NCI-H226 (cell line): ENCODE measurements around the gene FZD8.

Experiments used
- DNase-seq: peaks from one replicate; pipeline ENCODE4 v3.0.0-alpha.2; 2015

The FZD8 gene

GRCh38 chr10:35640951-35641675, 983 bp downstream of the FZD8 start:
- peak; percentile 56 for DNase-seq

- DNase-seq: peak; percentile 23
These were observed 1.6 kb downstream of the FZD8 start for GRCh38 chr10:35640474-35640873.

DNA sequence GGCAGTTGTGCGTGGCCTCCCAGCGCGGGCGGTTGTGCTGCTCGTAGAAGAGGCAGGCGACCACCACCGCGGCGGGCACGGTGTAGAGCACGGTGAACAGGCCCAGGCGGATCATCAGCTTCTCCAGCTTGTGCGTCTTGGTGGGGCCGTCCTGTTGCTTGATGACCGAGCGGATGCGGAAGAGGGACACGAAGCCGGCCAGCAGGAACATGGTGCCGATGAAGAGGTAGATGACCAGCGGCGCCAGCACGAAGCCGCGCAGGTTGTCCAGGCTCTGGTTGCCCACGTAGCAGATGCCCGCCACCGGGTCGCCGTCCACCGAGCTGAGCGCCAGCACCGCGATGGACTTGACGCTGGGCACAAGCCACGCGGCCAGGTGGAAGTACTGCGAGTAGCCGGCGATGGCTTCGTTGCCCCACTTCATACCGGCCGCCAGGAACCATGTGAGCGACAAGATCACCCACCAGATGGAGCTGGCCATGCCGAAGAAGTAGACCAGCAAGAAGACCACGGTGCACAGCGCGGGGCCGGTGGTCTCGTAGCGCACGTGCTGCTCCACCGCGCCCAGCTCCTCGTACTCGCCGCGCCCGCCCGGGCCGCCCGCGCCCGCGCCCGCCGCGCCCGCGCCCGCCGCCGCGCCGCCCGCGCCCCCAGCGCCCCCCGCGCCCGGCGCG, 2.2 kb downstream of the FZD8 start:
- DNase-seq: no peak

DNA sequence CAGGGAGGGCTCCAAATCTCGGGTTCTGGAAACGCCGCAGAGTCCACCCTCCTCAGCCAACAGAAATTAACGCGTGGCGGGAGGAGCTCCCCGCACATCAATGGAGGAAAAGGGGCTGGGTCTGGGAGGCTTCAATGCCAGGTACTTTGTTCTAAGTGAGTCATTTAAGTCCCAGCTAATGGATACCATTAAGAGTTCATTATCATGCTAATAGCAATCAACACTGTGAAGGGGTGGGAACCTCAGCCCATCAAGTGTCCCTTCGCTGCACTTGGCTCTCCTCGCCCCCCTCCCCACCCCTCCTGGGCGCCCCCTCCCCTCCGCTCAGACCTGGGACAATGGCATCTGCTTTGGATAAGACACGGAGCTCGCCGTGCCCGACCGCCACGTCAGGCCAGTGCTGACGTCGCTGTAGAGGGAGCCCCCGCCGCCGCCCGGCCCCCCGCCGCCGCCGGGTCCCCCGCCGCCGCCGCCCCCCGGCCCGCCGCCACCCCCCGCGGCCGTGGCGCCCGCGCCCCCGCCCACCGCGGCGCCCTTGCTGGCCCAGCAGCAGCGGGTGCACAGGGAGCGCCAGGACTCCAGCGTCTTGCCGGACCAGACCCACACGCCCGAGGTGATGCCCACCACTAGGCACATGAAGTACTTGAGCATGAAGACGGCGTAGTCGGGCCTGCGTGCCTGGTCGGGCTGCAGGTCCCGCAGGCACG, 2.9 kb downstream of the FZD8 start:
- no peak for DNase-seq

DNA sequence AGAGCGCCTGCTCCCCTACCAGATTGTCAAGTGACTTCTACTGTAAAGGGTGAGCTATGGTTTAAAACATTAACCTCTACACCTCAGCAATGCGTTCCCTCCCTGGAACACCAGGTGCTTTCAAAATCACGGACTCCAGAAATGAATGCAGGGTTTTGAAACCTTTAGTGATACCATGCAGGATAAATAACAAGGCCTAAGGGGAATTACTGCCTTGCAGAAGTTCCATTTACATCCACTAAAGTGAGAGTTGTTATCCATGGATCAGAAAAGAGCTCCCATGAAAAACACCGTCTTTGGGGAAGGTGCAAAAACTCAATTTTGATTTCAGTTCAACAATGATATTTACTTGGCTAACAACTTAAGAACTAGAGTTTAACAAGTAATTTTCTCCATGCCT, 4.0 kb downstream of the FZD8 start:
- DNase-seq: no peak

- DNase-seq: no peak
These were observed 4.6 kb downstream of the FZD8 start for GRCh38 chr10:35637462-35637861.

- DNase-seq: no peak
These were observed 5.1 kb downstream of the FZD8 start for GRCh38 chr10:35636956-35637355.

GRCh38 chr10:35635576-35635975, 6.5 kb downstream of the FZD8 start:
- DNase-seq: peak; percentile 13

DNA sequence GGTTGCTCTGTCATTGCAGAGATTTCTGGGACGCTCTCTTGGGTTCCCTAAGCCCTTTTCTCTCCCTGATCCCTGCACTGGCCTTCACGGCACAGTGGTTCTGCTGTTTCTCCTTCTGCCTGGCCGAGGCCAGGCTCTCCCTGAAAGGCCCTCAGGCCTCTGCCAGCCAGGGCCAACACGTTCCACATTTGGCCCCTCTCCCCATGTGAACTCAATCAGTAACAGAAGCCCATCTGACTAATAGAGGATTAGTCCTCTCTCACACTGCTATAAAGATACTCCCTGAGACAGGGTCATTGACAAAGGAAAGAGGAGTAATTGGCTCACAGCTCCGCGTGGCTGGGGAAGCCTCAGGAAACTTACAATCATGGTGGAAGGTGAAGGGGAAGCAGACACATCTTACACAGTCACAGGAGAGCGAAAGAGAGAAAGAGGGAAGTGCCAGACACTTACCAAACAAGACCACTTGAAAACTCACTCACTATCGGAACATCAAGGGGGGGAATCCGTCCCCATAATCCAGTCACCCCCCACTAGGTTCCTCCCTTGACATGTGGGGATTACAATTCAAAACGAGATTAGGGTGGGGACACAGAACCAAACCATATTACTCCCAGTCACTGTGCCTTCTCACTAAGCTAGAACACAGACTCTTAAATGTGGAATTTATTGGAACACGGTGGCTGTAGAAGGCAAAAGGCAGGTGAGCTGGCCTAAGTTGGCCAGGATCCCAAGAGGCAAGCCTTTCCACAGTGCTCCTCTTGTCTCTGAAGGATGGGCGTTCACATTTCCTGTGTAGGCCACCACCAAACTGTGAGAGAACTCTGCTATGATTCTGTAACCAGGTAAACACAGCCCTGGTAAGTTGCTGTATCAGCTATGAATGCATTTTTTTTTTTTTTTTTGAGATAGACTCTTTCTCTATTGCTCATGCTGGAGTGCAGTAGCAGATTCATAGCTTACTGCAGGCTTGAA, 8.8 kb downstream of the FZD8 start:
- no peak for DNase-seq

DNA sequence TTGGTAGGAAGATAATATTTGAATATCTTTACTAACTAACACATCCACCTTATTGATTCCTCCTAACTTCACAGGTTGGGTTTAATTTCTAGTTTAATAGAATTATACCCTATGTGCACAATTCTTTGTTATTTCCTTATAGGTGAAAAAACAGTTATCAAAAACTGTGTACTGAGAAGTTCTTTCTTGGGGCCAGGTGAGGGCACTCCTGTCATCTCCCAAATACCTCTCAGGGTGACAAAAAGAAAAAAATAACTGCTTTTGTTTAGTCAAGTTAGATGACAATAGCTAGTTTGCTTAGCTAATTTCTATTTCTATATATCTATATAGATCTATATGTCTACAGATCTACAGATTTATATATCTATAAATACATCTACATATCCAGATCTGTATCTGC, 10.1 kb downstream of the FZD8 start:
- no peak for DNase-seq

GRCh38 chr10:35631404-35631803, 10.7 kb downstream of the FZD8 start:
- DNase-seq: no peak

DNA sequence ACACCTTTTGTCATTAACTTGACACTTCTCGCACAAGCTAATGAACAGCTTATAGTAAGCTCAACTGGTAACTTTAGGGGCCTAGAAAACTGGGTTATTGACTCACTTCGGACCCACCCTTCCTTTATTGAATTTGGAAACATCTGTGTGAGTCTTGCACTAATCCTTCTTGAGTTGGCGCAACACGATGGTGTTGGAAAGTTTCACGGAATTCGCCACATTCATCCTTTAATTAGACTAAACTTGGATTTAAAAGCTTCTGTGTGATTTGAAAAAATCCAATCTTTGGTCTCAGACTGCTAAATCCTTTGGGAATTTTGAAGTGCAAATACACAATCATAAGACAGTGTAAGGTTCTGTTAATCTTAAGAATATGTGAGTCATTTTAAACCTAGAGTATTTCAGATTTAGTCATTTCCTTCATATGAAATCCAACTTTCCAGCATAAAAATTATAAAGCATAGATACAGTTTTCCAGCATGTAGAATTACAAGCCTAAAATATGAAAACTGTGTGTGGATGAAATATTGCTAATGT, 15.1 kb downstream of the FZD8 start:
- DNase-seq: no peak

- DNase-seq: no peak
These were observed 27.8 kb downstream of the FZD8 start for GRCh38 chr10:35614312-35614711.

GRCh38 chr10:35613597-35614226, 28.4 kb downstream of the FZD8 start:
- DNase-seq: no peak

GRCh38 chr10:35613107-35613440, 29.0 kb downstream of the FZD8 start:
- DNase-seq: no peak

GRCh38 chr10:35612385-35613106, 29.6 kb downstream of the FZD8 start:
- no peak for DNase-seq

DNA sequence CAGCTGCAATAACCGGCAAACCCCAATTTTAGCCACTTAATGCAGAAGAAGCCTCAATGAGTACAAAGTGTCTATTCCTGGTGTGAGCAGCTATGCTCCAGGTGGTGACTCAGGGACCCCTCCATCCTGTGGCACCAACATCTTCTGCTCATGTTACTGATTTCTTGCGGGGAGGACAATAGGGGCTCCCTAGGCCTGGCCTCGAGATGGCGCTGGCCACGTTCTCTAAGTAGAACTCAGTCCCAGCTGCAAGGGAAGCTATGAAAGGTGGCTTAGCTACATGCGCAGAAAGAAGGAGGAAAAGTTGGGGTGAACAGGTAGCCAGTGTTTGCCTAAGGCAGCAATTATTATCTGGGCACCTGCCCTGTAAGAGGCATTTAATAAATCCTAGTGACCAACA, 30.3 kb downstream of the FZD8 start:
- no peak for DNase-seq

GRCh38 chr10:35608328-35608672, 33.8 kb downstream of the FZD8 start:
- no peak for DNase-seq

DNA sequence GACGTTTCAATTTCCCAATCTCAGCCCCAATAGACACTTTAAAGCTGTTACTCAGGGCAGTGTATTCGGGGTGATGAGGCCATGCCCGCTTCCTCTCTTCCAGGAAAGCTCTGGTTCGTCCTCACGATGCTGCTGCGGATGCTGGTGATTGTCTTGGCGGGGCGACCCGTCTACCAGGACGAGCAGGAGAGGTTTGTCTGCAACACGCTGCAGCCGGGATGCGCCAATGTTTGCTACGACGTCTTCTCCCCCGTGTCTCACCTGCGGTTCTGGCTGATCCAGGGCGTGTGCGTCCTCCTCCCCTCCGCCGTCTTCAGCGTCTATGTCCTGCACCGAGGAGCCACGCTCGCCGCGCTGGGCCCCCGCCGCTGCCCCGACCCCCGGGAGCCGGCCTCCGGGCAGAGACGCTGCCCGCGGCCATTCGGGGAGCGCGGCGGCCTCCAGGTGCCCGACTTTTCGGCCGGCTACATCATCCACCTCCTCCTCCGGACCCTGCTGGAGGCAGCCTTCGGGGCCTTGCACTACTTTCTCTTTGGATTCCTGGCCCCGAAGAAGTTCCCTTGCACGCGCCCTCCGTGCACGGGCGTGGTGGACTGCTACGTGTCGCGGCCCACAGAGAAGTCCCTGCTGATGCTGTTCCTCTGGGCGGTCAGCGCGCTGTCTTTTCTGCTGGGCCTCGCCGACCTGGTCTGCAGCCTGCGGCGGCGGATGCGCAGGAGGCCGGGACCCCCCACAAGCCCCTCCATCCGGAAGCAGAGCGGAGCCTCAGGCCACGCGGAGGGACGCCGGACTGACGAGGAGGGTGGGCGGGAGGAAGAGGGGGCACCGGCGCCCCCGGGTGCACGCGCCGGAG, 34.4 kb downstream of the FZD8 start:
- no peak for DNase-seq

DNA sequence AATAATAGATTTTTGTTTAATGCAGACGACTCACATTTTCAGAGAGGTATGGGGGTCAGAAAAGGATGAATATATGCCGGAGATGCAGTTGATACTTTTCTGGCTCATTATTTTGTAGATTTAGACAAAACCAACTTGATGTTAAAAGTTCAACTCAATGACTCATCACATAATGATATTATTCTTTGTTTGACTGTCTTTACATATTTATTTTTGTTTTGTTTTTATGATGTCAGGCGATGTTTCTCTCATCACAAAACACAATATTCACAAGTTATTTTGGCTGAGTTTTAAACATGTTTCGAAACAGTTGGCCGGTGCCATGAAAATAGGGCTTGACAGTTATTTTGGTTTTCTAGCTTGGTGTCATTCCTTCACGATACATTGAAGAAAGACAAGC, 35.7 kb downstream of the FZD8 start:
- DNase-seq: no peak

GRCh38 chr10:35605191-35605590, 36.9 kb downstream of the FZD8 start, which contains the start of gene GJD4:
Gene GJD4, plus strand, starts transcription at chr10:35605341. Its CDS starts 227 bp downstream, at chr10:35605568.
- no peak for DNase-seq
